HG02973 (cell line): ENCODE results near the gene TAS2R3.

Experiments
- ATAC-seq: cut with Tn5 transposase; IDR thresholded peaks from one replicate; pipeline ENCODE4 v1.9.1; 2021; ENCODE audit warnings: moderate library complexity; ENCODE audit not compliant: unreplicated experiment

TAS2R3 gene

DNA sequence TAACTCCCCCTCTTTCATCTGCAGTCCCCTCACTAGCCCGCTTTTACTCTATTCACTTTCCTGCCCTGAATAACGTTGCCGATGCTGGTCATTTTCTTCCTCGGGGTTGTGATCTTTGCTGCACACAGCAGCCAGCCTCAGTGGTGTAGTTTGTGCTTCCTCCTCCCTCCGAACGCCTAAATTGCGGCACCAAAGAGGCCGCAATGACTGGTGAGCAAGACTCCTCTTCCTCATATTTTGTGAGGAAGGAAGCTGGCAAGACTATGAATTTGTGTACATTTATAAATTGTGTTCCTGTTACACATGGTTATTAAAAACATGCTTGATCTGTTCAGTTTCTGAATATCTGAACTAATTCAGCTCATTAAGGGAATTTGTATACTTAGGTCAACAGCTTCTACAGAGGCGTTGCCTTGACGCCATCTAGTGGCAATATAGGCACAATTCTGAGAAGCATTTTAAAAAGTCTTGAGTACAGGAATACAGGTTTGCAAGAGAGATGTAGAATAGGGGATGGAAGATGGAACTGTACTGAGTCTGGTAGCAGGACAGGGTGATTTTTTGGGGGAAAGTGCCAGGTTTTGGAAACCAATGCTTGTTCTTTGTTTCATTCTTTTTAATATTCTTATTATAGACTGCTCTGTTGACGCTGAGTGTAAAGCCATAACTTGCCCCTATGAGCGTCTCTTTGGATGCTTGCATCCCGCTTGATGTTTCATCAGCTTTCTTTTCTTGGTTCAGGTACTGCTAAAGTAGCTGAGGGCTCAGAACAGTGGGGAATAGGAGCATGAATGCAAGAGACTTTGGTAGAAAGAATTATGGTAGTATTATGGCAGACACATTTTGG is 22.0 kb downstream of the TAS2R3 start:
- ATAC-seq: peak; percentile 65

DNA sequence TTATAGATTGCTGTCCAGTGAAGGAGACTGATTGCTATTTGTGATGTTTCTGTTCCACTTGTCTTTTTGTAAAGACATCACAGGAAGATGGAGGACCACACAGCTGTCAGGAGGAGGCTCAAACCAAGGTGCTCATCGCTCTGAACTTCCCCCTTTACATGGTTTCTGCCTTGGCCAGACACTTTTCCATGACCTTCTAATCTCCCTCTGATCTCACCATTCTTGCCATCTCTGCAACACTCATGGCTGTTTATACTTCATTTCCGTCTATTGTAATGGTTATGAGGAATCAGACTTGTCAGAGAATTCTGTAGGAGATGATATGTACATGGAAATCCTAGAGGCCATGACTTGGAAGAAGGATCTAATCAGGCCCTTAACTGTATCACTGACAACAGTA is 24.4 kb downstream of the TAS2R3 start:
- no peak for ATAC-seq

DNA sequence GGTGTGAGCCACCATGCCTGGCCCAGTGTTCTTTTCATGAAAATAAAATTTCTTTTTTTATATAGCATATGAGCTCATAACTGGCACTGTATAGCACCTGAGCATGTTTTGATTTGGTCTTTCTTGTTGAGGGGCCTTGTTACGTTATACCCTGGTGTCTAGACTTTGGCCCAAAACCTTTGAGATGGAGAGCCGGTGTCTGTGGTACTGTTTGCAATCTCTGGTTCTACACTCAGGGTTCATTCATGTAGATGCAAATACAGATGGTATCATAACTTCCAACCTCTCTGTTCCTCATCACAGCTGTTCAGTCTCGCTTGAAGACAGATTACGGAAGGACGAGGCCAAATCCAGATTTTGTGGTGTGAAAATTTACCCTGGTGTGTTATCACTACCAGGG is 26.0 kb downstream of the TAS2R3 start, which contains the start of gene TAS2R5:
TAS2R5 (plus strand) TSS at position 301 of the 400 bp plus-strand sequence. CDS start 145 bp downstream, outside the sequence.
- ATAC-seq: no peak

DNA sequence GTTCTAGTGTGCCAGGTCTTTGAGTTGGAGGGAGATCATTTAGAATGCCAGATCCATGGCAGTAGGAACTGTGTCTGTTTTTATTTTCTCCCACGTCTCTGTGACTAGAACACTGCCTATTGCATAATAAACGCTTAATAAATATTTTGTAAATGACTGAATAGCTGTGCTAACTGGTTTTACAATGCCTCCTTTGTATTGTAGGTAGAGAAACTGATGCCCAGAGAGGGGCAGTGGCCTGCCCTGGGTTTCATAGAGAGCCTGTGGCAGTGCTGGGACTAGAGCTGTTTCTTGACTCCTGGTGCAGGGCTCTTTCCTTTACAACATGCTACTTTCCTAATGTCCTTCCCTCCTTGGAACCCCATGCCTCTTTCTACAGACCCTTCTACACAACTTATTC is 28.6 kb downstream of the TAS2R3 start:
- no peak for ATAC-seq
